SU-DHL-6 (cell line): ENCODE data around the gene TCF23.

Source experiments
- H2AFZ ChIP-seq: fragments of 200-600 bp; sonication (generic); 2 replicates; pipeline ENCODE4 v1.6.1; 2014; ENCODE audit warnings: low read depth, mild to moderate bottlenecking, moderate library complexity, mixed read lengths, antibody characterized with exemption, low read length; ENCODE audit not compliant: severe bottlenecking
- H3F3A ChIP-seq: fragments of 200-600 bp; shearing (Covaris generic); 2 replicates; pipeline ENCODE4 v1.6.0; 2016; ENCODE audit warnings: antibody characterized with exemption, mild to moderate bottlenecking; ENCODE audit not compliant: insufficient read depth
- H3K27ac ChIP-seq: fragments of 200-600 bp; sonication (generic); 2 replicates; pipeline ENCODE4 v1.5.1; 2016; ENCODE audit warnings: low read depth, mild to moderate bottlenecking, low read length, moderate library complexity, mixed read lengths
- H3K27me3 ChIP-seq: fragments of 200-600 bp; sonication (generic), shearing (Covaris generic); 2 replicates; pipeline ENCODE4 v1.6.0; 2014; ENCODE audit warnings: mild to moderate bottlenecking, low read length
- H3K36me3 ChIP-seq: fragments of 200-600 bp; sonication (generic); 2 replicates; pipeline ENCODE4 v1.6.1; 2014; ENCODE audit warnings: mild to moderate bottlenecking, low read length, mixed read lengths
- H3K4me2 ChIP-seq: fragments of 300-600, 200-600 bp; shearing (Covaris generic), sonication (generic); 2 replicates; pipeline ENCODE4 v1.6.0; 2014; ENCODE audit warnings: low read length, low read depth, mild to moderate bottlenecking; ENCODE audit not compliant: poor library complexity, severe bottlenecking
- H3K4me3 ChIP-seq: fragments of 200-600 bp; sonication (generic); 2 replicates; pipeline ENCODE4 v1.5.1; 2014; ENCODE audit warnings: antibody characterized with exemption, low read length, mild to moderate bottlenecking, mixed read lengths; ENCODE audit not compliant: insufficient read depth, poor library complexity, severe bottlenecking
- H3K79me2 ChIP-seq: fragments of 200-600 bp; sonication (generic); 2 replicates; pipeline ENCODE4 v1.6.1; 2014; ENCODE audit warnings: mild to moderate bottlenecking, low read length, moderate library complexity; ENCODE audit not compliant: insufficient read depth
- H3K9ac ChIP-seq: fragments of 200-600 bp; sonication (generic); 2 replicates; pipeline ENCODE4 v1.7.0; 2014; ENCODE audit warnings: mild to moderate bottlenecking, low read length
- H3K9me2 ChIP-seq: fragments of 200-600 bp; sonication (generic); replicated peaks from 2 replicates; pipeline ENCODE4 v1.6.1; 2014; ENCODE audit warnings: low read length; ENCODE audit not compliant: insufficient read depth
- H3K9me3 ChIP-seq: fragments of 200-600 bp; sonication (generic); 2 replicates; pipeline ENCODE4 v1.6.1; 2014; ENCODE audit warnings: low read length, mixed read lengths; ENCODE audit not compliant: insufficient read depth
- H4K20me1 ChIP-seq: fragments of 200-600 bp; sonication (generic); 2 replicates; pipeline ENCODE4 v1.6.1; 2014; ENCODE audit warnings: low read depth, mild to moderate bottlenecking, antibody characterized with exemption, low read length, moderate library complexity, mixed read lengths
- EZH2phosphoT487 ChIP-seq: fragments of 200-600 bp; sonication (generic), shearing (Covaris generic); conservative IDR thresholded peaks from 2 replicates; pipeline ENCODE4 v1.6.1; 2018; ENCODE audit warnings: mild to moderate bottlenecking, antibody characterized with exemption, low read length, moderate library complexity, mixed read lengths
- TF ChIP-seq, protein P1 (sequence below): fragments of 200-600 bp; sonication (generic); IDR thresholded peaks from one replicate; pipeline ENCODE4 v1.5.1; 2017; ENCODE audit warnings: antibody characterized with exemption, mild to moderate bottlenecking, low read length, moderate library complexity; ENCODE audit not compliant: insufficient read depth, poor library complexity, severe bottlenecking

Gene TCF23

DNA sequence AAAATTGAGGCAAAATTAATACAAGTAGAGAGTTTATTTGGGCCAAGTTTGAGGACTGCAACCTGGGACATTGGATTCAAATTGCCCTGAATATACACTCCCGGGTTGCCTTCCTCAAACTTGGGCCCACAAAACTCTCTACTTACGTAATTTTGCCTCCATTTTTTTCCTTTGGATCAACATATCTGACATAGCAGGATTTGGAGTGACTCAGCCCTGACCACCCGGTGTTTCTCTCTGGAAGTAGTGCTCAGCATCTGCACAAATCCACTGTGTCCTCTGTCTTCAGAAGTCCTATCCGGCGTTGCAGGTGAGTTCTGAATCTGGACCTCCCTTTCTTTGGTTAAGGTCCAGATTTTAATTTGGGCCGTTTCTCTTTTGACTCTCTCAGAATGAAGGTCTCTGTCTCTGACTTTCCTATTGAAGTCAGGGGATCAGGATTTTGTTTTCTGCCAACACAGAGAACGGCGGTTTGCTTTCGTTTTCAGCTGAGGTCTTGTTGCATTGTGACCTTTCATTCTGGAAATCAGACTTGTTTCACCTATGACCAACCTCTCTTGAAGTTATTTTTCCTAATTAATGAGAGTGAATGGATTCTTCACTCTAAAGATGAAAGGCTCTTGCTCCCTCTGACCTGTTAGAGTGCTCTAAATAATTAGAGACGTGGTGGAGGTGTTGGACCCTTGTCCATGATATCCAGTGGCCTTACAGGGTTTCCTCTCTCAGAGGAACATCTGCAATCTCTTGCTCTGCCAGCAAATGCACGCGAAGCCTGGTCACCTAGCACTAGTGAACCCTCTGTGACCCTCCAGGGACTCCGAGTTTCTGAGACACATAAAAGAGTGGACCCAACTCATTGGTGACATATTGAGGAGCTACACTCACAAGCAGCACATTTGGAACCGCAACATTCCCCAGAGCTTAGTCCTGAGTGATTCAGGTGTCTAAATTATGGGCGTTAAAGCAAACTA, 13.6 kb downstream of the TCF23 start:
- H3K4me2 ChIP-seq, result no peak overlapping the region

DNA sequence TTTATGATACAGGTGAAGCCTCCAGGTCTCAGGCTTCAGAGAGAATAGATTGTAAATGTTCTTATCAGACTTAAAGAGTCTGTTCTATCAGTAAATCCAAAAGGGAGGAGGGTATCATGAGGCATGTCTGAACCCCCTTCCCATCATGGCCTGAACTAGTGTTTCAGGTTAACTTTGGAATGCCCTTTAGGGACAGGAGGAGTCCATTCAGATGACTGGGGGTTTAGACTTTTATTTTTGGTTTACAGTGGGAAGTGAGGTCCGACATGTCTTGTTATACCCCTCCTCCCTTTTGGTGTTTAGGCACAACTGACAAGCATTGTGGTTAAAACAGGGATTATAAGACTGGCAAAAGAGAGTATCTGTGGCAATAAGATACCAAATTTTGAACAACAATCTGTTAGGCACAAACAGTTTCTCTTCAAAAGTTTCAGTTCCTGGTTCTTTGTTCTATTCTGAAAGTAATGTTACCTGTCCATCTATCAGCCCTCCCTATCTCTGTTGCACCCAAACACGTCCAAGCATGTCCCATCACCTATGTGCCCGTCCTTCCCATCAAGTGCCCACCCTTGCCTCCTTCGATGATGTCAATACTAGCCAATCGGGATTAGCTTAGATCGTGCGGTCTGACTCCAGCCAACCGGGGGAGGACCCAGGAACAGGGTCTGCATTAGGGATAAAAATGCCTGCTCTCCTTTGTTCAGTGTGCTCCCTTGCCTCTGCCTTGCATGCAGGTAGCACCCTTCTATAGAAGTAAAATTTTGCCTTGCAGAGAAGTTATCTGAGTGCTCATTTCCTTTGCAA, 16.4 kb downstream of the TCF23 start:
- Histone ChIP-seq H3F3A (no peaks in the 10 kb centered on the region), H3K9me2 (no peaks in the 10 kb centered on the region), H2AFZ (no peak overlapping the region), H3K36me3 (no peaks in the 10 kb centered on the region), H4K20me1 (no peaks in the 10 kb centered on the region), H3K79me2 (no peaks in the 10 kb centered on the region), H3K4me2 (peak overlapping the region; percentile 13), H3K27ac (no peak overlapping the region; the same call in 1 of the 2 replicates), H3K4me3 (no peak overlapping the region), H3K9ac (no peak overlapping the region), H3K9me3 (no peaks in the 10 kb centered on the region), H3K27me3 (no peaks in the 10 kb centered on the region)
- no peak for TF ChIP-seq EZH2phosphoT487
- TF ChIP-seq, protein P1, sequence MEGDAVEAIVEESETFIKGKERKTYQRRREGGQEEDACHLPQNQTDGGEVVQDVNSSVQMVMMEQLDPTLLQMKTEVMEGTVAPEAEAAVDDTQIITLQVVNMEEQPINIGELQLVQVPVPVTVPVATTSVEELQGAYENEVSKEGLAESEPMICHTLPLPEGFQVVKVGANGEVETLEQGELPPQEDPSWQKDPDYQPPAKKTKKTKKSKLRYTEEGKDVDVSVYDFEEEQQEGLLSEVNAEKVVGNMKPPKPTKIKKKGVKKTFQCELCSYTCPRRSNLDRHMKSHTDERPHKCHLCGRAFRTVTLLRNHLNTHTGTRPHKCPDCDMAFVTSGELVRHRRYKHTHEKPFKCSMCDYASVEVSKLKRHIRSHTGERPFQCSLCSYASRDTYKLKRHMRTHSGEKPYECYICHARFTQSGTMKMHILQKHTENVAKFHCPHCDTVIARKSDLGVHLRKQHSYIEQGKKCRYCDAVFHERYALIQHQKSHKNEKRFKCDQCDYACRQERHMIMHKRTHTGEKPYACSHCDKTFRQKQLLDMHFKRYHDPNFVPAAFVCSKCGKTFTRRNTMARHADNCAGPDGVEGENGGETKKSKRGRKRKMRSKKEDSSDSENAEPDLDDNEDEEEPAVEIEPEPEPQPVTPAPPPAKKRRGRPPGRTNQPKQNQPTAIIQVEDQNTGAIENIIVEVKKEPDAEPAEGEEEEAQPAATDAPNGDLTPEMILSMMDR, result no peak

More for the DNA sequence above, 13.6 kb downstream of the TCF23 start:
- H3K79me2 ChIP-seq, result no peaks in the 10 kb centered on the region
- no peaks in the 10 kb centered on the region for H3K9me3 ChIP-seq
- no peak overlapping the region for H3K4me3 ChIP-seq
- TF ChIP-seq, protein P1, result no peak
- no peak for TF ChIP-seq EZH2phosphoT487
- no peaks in the 10 kb centered on the region for H3K9me2 ChIP-seq
- H3K27ac ChIP-seq, result no peak overlapping the region
- no peaks in the 10 kb centered on the region for H3F3A ChIP-seq
- no peaks in the 10 kb centered on the region for H4K20me1 ChIP-seq
- no peak overlapping the region for H2AFZ ChIP-seq
- no peaks in the 10 kb centered on the region for H3K27me3 ChIP-seq
- no peak overlapping the region for H3K9ac ChIP-seq
- H3K36me3 ChIP-seq, result no peaks in the 10 kb centered on the region

DNA sequence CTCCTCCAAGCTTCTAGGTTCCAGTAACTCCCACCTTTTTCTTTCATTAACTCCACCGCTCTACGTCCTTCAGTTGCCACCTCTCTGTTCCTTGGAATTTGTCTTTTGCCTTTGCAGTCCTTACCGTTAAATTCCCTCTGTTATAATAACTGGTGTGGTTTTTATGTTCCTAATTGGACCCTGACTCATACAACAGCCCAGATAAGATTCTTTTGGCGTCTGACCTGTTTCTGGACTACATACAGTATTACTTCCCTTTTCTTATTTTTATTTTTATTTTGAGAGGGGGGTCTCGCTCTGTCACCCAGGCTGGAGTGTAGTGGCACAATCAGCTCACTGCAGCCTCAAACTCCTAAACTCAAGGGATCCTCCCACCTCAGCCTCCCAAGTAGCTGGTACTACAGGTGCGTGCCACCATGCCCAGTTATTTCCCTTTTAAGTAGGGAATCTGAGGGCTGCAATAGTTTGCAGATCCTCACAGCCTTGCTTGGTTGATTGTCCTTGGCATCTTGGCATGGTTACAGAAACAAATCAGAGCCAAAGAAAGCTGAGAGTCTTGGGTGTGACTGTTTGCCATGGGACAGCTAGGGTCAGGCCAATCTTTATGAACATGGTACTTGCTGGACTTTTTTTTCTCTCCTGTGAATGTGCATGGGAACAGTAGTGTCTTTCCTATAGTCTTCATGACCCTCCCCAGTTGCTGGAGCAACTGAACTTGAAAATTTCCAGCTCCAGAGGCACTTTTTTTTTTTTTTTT, 22.0 kb downstream of the TCF23 start:
- H2AFZ ChIP-seq, result peak overlapping the region; percentile 55
- H3K9ac ChIP-seq, result 0 out of 2 replicates have a peak overlapping the region, but pooled peaks have one; percentile 36
- H3F3A ChIP-seq, result no peaks in the 10 kb centered on the region
- no peaks in the 10 kb centered on the region for H3K27me3 ChIP-seq
- no peak overlapping the region for H3K4me3 ChIP-seq
- no peaks in the 10 kb centered on the region for H3K36me3 ChIP-seq
- no peaks in the 10 kb centered on the region for H3K9me3 ChIP-seq
- H3K27ac ChIP-seq, result no peak overlapping the region
- TF ChIP-seq, protein P1, result no peak
- TF ChIP-seq EZH2phosphoT487, result no peak
- H3K79me2 ChIP-seq, result no peaks in the 10 kb centered on the region
- H3K9me2 ChIP-seq, result no peaks in the 10 kb centered on the region
- H3K4me2 ChIP-seq, result peak overlapping the region; percentile 47
- H4K20me1 ChIP-seq, result no peaks in the 10 kb centered on the region
